ENCODE data around the gene PCED1B.

The PCED1B gene

GRCh38 chr12:47088021-47088944 lies 8.9 kb downstream of the PCED1B start (continued):
- TF ChIP-seq, protein P1, sequence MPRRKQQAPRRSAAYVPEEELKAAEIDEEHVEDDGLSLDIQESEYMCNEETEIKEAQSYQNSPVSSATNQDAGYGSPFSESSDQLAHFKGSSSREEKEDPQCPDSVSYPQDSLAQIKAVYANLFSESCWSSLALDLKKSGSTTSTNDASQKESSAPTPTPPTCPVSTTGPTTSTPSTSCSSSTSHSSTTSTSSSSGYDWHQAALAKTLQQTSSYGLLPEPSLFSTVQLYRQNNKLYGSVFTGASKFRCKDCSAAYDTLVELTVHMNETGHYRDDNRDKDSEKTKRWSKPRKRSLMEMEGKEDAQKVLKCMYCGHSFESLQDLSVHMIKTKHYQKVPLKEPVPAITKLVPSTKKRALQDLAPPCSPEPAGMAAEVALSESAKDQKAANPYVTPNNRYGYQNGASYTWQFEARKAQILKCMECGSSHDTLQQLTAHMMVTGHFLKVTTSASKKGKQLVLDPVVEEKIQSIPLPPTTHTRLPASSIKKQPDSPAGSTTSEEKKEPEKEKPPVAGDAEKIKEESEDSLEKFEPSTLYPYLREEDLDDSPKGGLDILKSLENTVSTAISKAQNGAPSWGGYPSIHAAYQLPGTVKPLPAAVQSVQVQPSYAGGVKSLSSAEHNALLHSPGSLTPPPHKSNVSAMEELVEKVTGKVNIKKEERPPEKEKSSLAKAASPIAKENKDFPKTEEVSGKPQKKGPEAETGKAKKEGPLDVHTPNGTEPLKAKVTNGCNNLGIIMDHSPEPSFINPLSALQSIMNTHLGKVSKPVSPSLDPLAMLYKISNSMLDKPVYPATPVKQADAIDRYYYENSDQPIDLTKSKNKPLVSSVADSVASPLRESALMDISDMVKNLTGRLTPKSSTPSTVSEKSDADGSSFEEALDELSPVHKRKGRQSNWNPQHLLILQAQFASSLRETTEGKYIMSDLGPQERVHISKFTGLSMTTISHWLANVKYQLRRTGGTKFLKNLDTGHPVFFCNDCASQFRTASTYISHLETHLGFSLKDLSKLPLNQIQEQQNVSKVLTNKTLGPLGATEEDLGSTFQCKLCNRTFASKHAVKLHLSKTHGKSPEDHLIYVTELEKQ (tag by site-specific recombination; IDR thresholded peaks at IDR 0.05; ENCODE audit: borderline replicate concordance): no peak
- no peak for TF ChIP-seq PATZ1 (tag by site-specific recombination; IDR thresholded peaks at IDR 0.05)
- peak; percentile 73 for TF ChIP-seq WT1 (tag by site-specific recombination; IDR thresholded peaks at IDR 0.05)
- no peak for TF ChIP-seq KLF8 (tag by site-specific recombination; IDR thresholded peaks at IDR 0.05)
- TF ChIP-seq FEZF1 (tag by site-specific recombination; IDR thresholded peaks at IDR 0.05): peak; percentile 62
- TF ChIP-seq, protein P2, sequence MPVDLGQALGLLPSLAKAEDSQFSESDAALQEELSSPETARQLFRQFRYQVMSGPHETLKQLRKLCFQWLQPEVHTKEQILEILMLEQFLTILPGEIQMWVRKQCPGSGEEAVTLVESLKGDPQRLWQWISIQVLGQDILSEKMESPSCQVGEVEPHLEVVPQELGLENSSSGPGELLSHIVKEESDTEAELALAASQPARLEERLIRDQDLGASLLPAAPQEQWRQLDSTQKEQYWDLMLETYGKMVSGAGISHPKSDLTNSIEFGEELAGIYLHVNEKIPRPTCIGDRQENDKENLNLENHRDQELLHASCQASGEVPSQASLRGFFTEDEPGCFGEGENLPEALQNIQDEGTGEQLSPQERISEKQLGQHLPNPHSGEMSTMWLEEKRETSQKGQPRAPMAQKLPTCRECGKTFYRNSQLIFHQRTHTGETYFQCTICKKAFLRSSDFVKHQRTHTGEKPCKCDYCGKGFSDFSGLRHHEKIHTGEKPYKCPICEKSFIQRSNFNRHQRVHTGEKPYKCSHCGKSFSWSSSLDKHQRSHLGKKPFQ (tag by site-specific recombination; IDR thresholded peaks at IDR 0.05): no peak
- TF ChIP-seq OVOL3 (tag by site-specific recombination; IDR thresholded peaks at IDR 0.05): peak; percentile 53; the same call in 1 of the 2 replicates
- TF ChIP-seq ZNF350 (tag by site-specific recombination; IDR thresholded peaks at IDR 0.05): no peak
- TF ChIP-seq ZNF292 (tag by site-specific recombination; IDR thresholded peaks at IDR 0.05; ENCODE audit: borderline replicate concordance, low read depth): no peak
- no peak for TF ChIP-seq SP3 (tag by site-specific recombination; IDR thresholded peaks at IDR 0.05)
- TF ChIP-seq INSM2 (tag by site-specific recombination; IDR thresholded peaks at IDR 0.05): 0 out of 2 replicates have a peak, but pooled peaks have one; percentile 24
- peak; percentile 64 for TF ChIP-seq GLIS1 (tag by site-specific recombination; IDR thresholded peaks at IDR 0.05)
- TF ChIP-seq, protein P3, sequence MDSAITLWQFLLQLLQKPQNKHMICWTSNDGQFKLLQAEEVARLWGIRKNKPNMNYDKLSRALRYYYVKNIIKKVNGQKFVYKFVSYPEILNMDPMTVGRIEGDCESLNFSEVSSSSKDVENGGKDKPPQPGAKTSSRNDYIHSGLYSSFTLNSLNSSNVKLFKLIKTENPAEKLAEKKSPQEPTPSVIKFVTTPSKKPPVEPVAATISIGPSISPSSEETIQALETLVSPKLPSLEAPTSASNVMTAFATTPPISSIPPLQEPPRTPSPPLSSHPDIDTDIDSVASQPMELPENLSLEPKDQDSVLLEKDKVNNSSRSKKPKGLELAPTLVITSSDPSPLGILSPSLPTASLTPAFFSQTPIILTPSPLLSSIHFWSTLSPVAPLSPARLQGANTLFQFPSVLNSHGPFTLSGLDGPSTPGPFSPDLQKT (IDR thresholded peaks at IDR 0.05; ENCODE audit: borderline replicate concordance, low read depth, low read length): no peak
- peak; percentile 84; the same call in 1 of the 2 replicates for TF ChIP-seq ZSCAN16 (tag by site-specific recombination; IDR thresholded peaks at IDR 0.05)
- no peak for TF ChIP-seq ZNF664 (tag by site-specific recombination; IDR thresholded peaks at IDR 0.05)
- TF ChIP-seq REST (tag by site-specific recombination; IDR thresholded peaks at IDR 0.05): no peak
- TF ChIP-seq PRDM2 (tag by site-specific recombination; IDR thresholded peaks at IDR 0.05; ENCODE audit: borderline replicate concordance): no peak

Data from HEK293 (cell line).